Measurements from ENCODE around the gene RFX5.

GRCh38 chr1:151334822-151335221, 12.2 kb downstream of the RFX5 start:
- TF ChIP-seq CTCF (IDR thresholded peaks at IDR 0.05; ENCODE audit: poor library complexity) (no peak), EZH2phosphoT487 (IDR thresholded peaks at IDR 0.05; ENCODE audit: low read depth, severe bottlenecking, unreplicated experiment) (no peak)
